ENCODE data around the gene ATXN1.
A peak's percentile ranks its signal among the peaks of the same experiment; 100 is the strongest.

ATXN1 gene

GRCh38 chr6:16324184-16324583 lies 437.1 kb downstream of the ATXN1 start:
- no peak for DNase-seq

GRCh38 chr6:16322666-16323312 lies 438.5 kb downstream of the ATXN1 start:
- DNase-seq: peak in 53 of 56 donors; percentile 8 to 84 (median 57)

GRCh38 chr6:16321826-16322225 lies 439.4 kb downstream of the ATXN1 start:
- DNase-seq: no peak

GRCh38 chr6:16321341-16321710 lies 439.9 kb downstream of the ATXN1 start:
- no peak for DNase-seq

GRCh38 chr6:16320533-16321340 lies 440.5 kb downstream of the ATXN1 start:
- peak in 31 of 56 donors; percentile 28 to 84 (median 54) for DNase-seq

- peak in 55 of 56 donors; percentile 34 to 94 (median 73) for DNase-seq
Measured at GRCh38 chr6:16319813-16320532, 441.3 kb downstream of the ATXN1 start.

GRCh38 chr6:16318953-16319720 lies 442.1 kb downstream of the ATXN1 start:
- no peak for DNase-seq

- peak in 21 of 56 donors; percentile 10 to 80 (median 41) for DNase-seq
Measured at GRCh38 chr6:16318538-16318937, 442.7 kb downstream of the ATXN1 start.

GRCh38 chr6:16316741-16317251 lies 444.5 kb downstream of the ATXN1 start:
- peak in 1 of 56 donors; percentile 31 for DNase-seq

- DNase-seq: no peak
Measured at GRCh38 chr6:16314296-16314695, 447.0 kb downstream of the ATXN1 start.

- DNase-seq: no peak
Measured at GRCh38 chr6:16313732-16314131, 447.5 kb downstream of the ATXN1 start.

- DNase-seq: no peak
Measured at GRCh38 chr6:16311763-16312162, 449.5 kb downstream of the ATXN1 start.

- DNase-seq: no peak
Measured at GRCh38 chr6:16306334-16306733, 454.9 kb downstream of the ATXN1 start.

- DNase-seq: no peak
Measured at GRCh38 chr6:16305788-16306187, 455.5 kb downstream of the ATXN1 start.

GRCh38 chr6:16305246-16305725 lies 456.0 kb downstream of the ATXN1 start:
- DNase-seq: no peak

- DNase-seq: no peak
Measured at GRCh38 chr6:16302721-16303552, 458.3 kb downstream of the ATXN1 start.

- peak in 10 of 56 donors; percentile 7 to 54 (median 16) for DNase-seq
Measured at GRCh38 chr6:16301511-16301910, 459.7 kb downstream of the ATXN1 start.

- DNase-seq: no peak
Measured at GRCh38 chr6:16299861-16300260, 461.4 kb downstream of the ATXN1 start.

GRCh38 chr6:16296061-16296670 lies 465.1 kb downstream of the ATXN1 start:
- peak in 41 of 56 donors; percentile 12 to 82 (median 45) for DNase-seq

Measured in nucleus accumbens (tissue), 56 donors.